Ascending aorta (tissue), 2 donors: ENCODE results near the gene B4GALNT4. TPM values are rescaled to one million over a fixed set of nuclear protein-coding genes. Genes with fewer than 3 reads are reported as not detected.
"Not testable (repeated sequence)": the region's sequence is repeated elsewhere in the genome, so short reads cannot be mapped to it uniquely, and the experiment has no call there.

Source experiments
- DNase-seq, 2 donors: peaks; one replicate each; pipeline ENCODE4 v3.0.0-alpha.2; 2019; ENCODE audit warnings: low spot score in 2 of 2
- H3K27ac ChIP-seq, 2 donors: fragments of 200-600 bp; sonication (generic); one replicate each; pipeline ENCODE4 v1.5.1; 2016 to 2017; ENCODE audit warnings: mild to moderate bottlenecking in 1 of 2
- H3K27me3 ChIP-seq: fragments of 200-600 bp; sonication (generic); one replicate; pipeline ENCODE4 v1.5.1; 2017
- H3K36me3 ChIP-seq, 2 donors: fragments of 200-600 bp; sonication (generic); one replicate each; pipeline ENCODE4 v1.5.1; 2016
- H3K4me1 ChIP-seq, 2 donors: fragments of 200-600 bp; sonication (generic); one replicate each; pipeline ENCODE4 v1.5.1; 2016 to 2017; ENCODE audit warnings: mild to moderate bottlenecking in 1 of 2
- H3K4me3 ChIP-seq, 2 donors: fragments of 200-600 bp; sonication (generic); one replicate each; pipeline ENCODE4 v1.5.1; 2016 to 2017; ENCODE audit warnings: mild to moderate bottlenecking in 1 of 2
- H3K9me3 ChIP-seq, 2 donors: fragments of 200-600 bp; sonication (generic); one replicate each; pipeline ENCODE4 v1.5.1; 2016
- CTCF ChIP-seq, 3 experiments: fragments of 200-600 bp in 2 of 3; fragments of 450-650 bp in 1 of 3; sonication (generic) in 2 of 3; IDR thresholded peaks; one replicate each; pipeline ENCODE4 v1.5.1; 2016 to 2019; ENCODE audit warnings: antibody characterized with exemption in 3 of 3, mild to moderate bottlenecking in 1 of 3, moderate library complexity in 1 of 3
- intact Hi-C: fragments of 100-400 bp; cut with DNase I; formaldehyde crosslinking; loops from one replicate; pipeline ENCODE4 v1.15.1; 2023
- total RNA-seq: library from RNA; depleted of rRNA; stranded (reverse); fragments of >200 nt; gene quantifications from one replicate; pipeline ENCODE4 v1.1.0, GENCODE V29; 2016

B4GALNT4 gene
- total RNA-seq, 1 donor from 2014 or later: not detected

- DNase-seq: peak in 1 of 2 donors; percentile 1
- TF ChIP-seq CTCF (IDR thresholded peaks at IDR 0.05): no peak
- H3K36me3 ChIP-seq: no peaks in the 10 kb centered on the region
- peaks cover 8% of the 10 kb centered on the region for H3K27me3 ChIP-seq
- H3K4me1 ChIP-seq: no peaks in the 10 kb centered on the region
- intact Hi-C loops: no loop called here
- H3K4me3 ChIP-seq: no peak overlapping the region
- no peaks in the 10 kb centered on the region for H3K9me3 ChIP-seq
- H3K27ac ChIP-seq: no peak overlapping the region
Measured at GRCh38 chr11:419248-420005, 50.1 kb downstream of the B4GALNT4 start.

GRCh38 chr11:420054-420910 is 51.0 kb downstream of the B4GALNT4 start:
- H3K4me1 ChIP-seq: no peaks in the 10 kb centered on the region
- TF ChIP-seq CTCF (IDR thresholded peaks at IDR 0.05): no peak
- no peaks in the 10 kb centered on the region for H3K36me3 ChIP-seq
- H3K4me3 ChIP-seq: no peak overlapping the region
- intact Hi-C loops: no loop called here
- H3K27me3 ChIP-seq: peaks cover 6% of the 10 kb centered on the region
- no peak overlapping the region for H3K27ac ChIP-seq
- no peaks in the 10 kb centered on the region for H3K9me3 ChIP-seq
- DNase-seq: no peak

GRCh38 chr11:420911-421321 is 51.6 kb downstream of the B4GALNT4 start:
- TF ChIP-seq CTCF (IDR thresholded peaks at IDR 0.05): no peak
- intact Hi-C loops: no loop called here
- DNase-seq: no peak
- H3K36me3 ChIP-seq: no peaks in the 10 kb centered on the region
- no peaks in the 10 kb centered on the region for H3K9me3 ChIP-seq
- H3K27ac ChIP-seq: no peak overlapping the region
- H3K27me3 ChIP-seq: peaks cover 4% of the 10 kb centered on the region
- no peak overlapping the region for H3K4me3 ChIP-seq
- no peaks in the 10 kb centered on the region for H3K4me1 ChIP-seq

- DNase-seq: no peak
- Histone ChIP-seq H3K27me3 (peaks cover 4% of the 10 kb centered on the region), H3K36me3 (no peaks in the 10 kb centered on the region), H3K4me1 (no peaks in the 10 kb centered on the region), H3K27ac (no peak overlapping the region), H3K4me3 (no peak overlapping the region), H3K9me3 (no peaks in the 10 kb centered on the region)
- no peak for TF ChIP-seq CTCF (IDR thresholded peaks at IDR 0.05)
- intact Hi-C loops: no loop called here
Measured at GRCh38 chr11:422249-422656, 53.0 kb downstream of the B4GALNT4 start.

- H3K36me3 ChIP-seq: no peaks in the 10 kb centered on the region
- no peak for DNase-seq
- H3K27me3 ChIP-seq: no peaks in the 10 kb centered on the region
- no peak overlapping the region for H3K27ac ChIP-seq
- H3K4me1 ChIP-seq: no peaks in the 10 kb centered on the region
- H3K9me3 ChIP-seq: no peaks in the 10 kb centered on the region
- no peak for TF ChIP-seq CTCF (IDR thresholded peaks at IDR 0.05)
- intact Hi-C loops: no loop called here
- H3K4me3 ChIP-seq: no peak overlapping the region
Measured at GRCh38 chr11:424232-424631, 54.9 kb downstream of the B4GALNT4 start.

GRCh38 chr11:424766-425165 is 55.5 kb downstream of the B4GALNT4 start:
- H3K27ac ChIP-seq, H3K36me3 ChIP-seq, H3K4me3 ChIP-seq, DNase-seq, intact Hi-C loops, H3K27me3 ChIP-seq, H3K4me1 ChIP-seq, H3K9me3 ChIP-seq: not testable (repeated sequence)
